SK-N-SH treated with all-trans-retinoic acid at 6 μM for 48 hours (cell line): ENCODE results near the gene SLTM.
"Not testable (repeated sequence)": the region's sequence is repeated elsewhere in the genome, so short reads cannot be mapped to it uniquely, and the experiment has no call there.

ENCODE experiments used
- ATAC-seq: fragments of 200-7000 bp; cut with Tn5 transposase; 3 replicates; pipeline ENCODE4 v1.9.1; 2020; ENCODE audit warnings: mild to moderate bottlenecking, moderate library complexity
- ARNTL ChIP-seq: fragments of 450-650 bp; formaldehyde crosslinking; IDR thresholded peaks from 2 replicates; pipeline ENCODE4 v1.5.0; 2020; ENCODE audit warnings: low read depth, mild to moderate bottlenecking, moderate library complexity, borderline replicate concordance
- CSDC2 ChIP-seq: fragments of 250-450 bp; sonication (Bioruptor Pico); IDR thresholded peaks from 2 replicates; pipeline ENCODE4 v1.5.0; 2020; ENCODE audit warnings: mild to moderate bottlenecking, moderate library complexity
- CSRNP3 ChIP-seq: fragments of 250-450 bp; sonication (Bioruptor Pico); IDR thresholded peaks from 2 replicates; pipeline ENCODE4 v1.5.1; 2021; ENCODE audit warnings: mild to moderate bottlenecking, moderate library complexity
- ESRRG ChIP-seq: fragments of 250-450 bp; sonication (Bioruptor Pico); IDR thresholded peaks from 2 replicates; pipeline ENCODE4 v1.6.1; 2021; ENCODE audit warnings: mild to moderate bottlenecking
- ISL1 ChIP-seq: fragments of 250-450 bp; sonication (Bioruptor Pico); IDR thresholded peaks from 2 replicates; pipeline ENCODE4 v2.1.2; 2022; ENCODE audit warnings: mild to moderate bottlenecking, moderate library complexity
- OSR1 ChIP-seq: fragments of 250-450 bp; sonication (Bioruptor Pico); IDR thresholded peaks from 2 replicates; pipeline ENCODE4 v1.8.0; 2022; ENCODE audit warnings: moderate library complexity, mild to moderate bottlenecking, inconsistent platforms
- PPARA ChIP-seq: fragments of 250-450 bp; sonication (Bioruptor Pico); IDR thresholded peaks from 2 replicates; pipeline ENCODE4 v1.5.0; 2020; ENCODE audit warnings: mild to moderate bottlenecking, borderline replicate concordance
- RARB ChIP-seq: fragments of 250-450 bp; sonication (Bioruptor Pico); IDR thresholded peaks from 2 replicates; pipeline ENCODE4 v1.8.0; 2021; ENCODE audit warnings: mild to moderate bottlenecking, moderate library complexity
- SNAI2 ChIP-seq: fragments of 250-450 bp; sonication (Bioruptor Pico); IDR thresholded peaks from 2 replicates; pipeline ENCODE4 v1.5.0; 2020; ENCODE audit warnings: mild to moderate bottlenecking, moderate library complexity
- TCF4 ChIP-seq: fragments of 250-450 bp; sonication (Bioruptor Pico); IDR thresholded peaks from 2 replicates; pipeline ENCODE4 v1.8.0; 2021; ENCODE audit warnings: mild to moderate bottlenecking, moderate library complexity, borderline replicate concordance
- TOX ChIP-seq: fragments of 250-450 bp; sonication (Bioruptor Pico); IDR thresholded peaks from 2 replicates; pipeline ENCODE4 v1.8.0; 2021; ENCODE audit warnings: mild to moderate bottlenecking, moderate library complexity, borderline replicate concordance
- ZC3H10 ChIP-seq: fragments of 250-450 bp; sonication (Bioruptor Pico); IDR thresholded peaks from 2 replicates; pipeline ENCODE4 v1.5.1; 2021; ENCODE audit warnings: mild to moderate bottlenecking, moderate library complexity
- ZFP3 ChIP-seq: fragments of 250-450 bp; sonication (Bioruptor Pico); IDR thresholded peaks from 2 replicates; pipeline ENCODE4 v1.5.0; 2020; ENCODE audit warnings: mild to moderate bottlenecking, moderate library complexity
- ZFP30 ChIP-seq: fragments of 450-650 bp; formaldehyde crosslinking; IDR thresholded peaks from 2 replicates; pipeline ENCODE4 v1.5.0; 2022; ENCODE audit warnings: mild to moderate bottlenecking, moderate library complexity
- ZNF565 ChIP-seq: fragments of 450-650 bp; formaldehyde crosslinking; conservative IDR thresholded peaks from 2 replicates; pipeline ENCODE4 v1.5.0; 2020; ENCODE audit warnings: low read depth, mild to moderate bottlenecking, moderate library complexity
- ZNF70 ChIP-seq: fragments of 450-650 bp; formaldehyde crosslinking; IDR thresholded peaks from 2 replicates; pipeline ENCODE4 v1.5.0; 2020; ENCODE audit warnings: mild to moderate bottlenecking, moderate library complexity
- ZNF8 ChIP-seq: fragments of 450-650 bp; formaldehyde crosslinking; IDR thresholded peaks from 2 replicates; pipeline ENCODE4 v1.5.0; 2020; ENCODE audit warnings: mild to moderate bottlenecking, moderate library complexity
- TF ChIP-seq, protein P1 (sequence below): fragments of 250-450 bp; sonication (Bioruptor Pico); IDR thresholded peaks from 2 replicates; pipeline ENCODE4 v1.8.0; 2020; ENCODE audit warnings: mild to moderate bottlenecking, moderate library complexity, borderline replicate concordance
- TF ChIP-seq, protein P2 (sequence below): fragments of 250-450 bp; sonication (Bioruptor Pico); IDR thresholded peaks from 2 replicates; pipeline ENCODE4 v1.5.1; 2020; ENCODE audit warnings: low read depth, mild to moderate bottlenecking, moderate library complexity
- TF ChIP-seq, protein P3 (sequence below): fragments of 250-450 bp; sonication (Bioruptor Pico); IDR thresholded peaks from 2 replicates; pipeline ENCODE4 v1.5.0; 2020; ENCODE audit warnings: mild to moderate bottlenecking, moderate library complexity

SLTM gene

GRCh38 chr15:58886921-58887320, 46.6 kb downstream of the SLTM start:
- TF ChIP-seq, protein P1, sequence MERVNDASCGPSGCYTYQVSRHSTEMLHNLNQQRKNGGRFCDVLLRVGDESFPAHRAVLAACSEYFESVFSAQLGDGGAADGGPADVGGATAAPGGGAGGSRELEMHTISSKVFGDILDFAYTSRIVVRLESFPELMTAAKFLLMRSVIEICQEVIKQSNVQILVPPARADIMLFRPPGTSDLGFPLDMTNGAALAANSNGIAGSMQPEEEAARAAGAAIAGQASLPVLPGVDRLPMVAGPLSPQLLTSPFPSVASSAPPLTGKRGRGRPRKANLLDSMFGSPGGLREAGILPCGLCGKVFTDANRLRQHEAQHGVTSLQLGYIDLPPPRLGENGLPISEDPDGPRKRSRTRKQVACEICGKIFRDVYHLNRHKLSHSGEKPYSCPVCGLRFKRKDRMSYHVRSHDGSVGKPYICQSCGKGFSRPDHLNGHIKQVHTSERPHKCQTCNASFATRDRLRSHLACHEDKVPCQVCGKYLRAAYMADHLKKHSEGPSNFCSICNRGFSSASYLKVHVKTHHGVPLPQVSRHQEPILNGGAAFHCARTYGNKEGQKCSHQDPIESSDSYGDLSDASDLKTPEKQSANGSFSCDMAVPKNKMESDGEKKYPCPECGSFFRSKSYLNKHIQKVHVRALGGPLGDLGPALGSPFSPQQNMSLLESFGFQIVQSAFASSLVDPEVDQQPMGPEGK (CRISPR knock-in tag) = no peak
- TF ChIP-seq ZNF8 (CRISPR knock-in tag) = no peak
- TF ChIP-seq ISL1 (CRISPR knock-in tag) = no peak
- no peak for TF ChIP-seq CSDC2 (CRISPR knock-in tag)
- no peak for TF ChIP-seq ZC3H10 (CRISPR knock-in tag)
- TF ChIP-seq, all 23 proteins: peak for 0

DNA sequence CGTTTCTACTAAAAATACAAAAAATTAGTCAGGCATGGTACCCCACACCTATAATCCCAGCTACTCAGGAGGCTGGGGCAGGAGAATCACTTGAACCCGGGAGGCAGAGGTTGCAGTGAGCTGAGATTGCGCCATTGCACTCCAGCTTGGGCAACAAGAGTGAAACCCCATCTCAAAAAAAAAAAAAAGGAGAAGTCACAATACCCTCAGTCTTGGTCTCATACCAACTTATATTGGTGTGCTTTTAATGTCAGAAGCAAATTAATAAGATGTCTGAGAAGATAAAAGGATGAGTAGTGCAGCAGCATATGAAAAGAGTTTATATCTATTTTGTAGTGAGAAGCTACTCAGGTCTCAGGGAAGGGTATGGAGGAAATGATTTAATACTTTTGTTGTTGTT, 49.6 kb downstream of the SLTM start:
- not testable (repeated sequence) for ATAC-seq

More at GRCh38 chr15:58886921-58887320, 46.6 kb downstream of the SLTM start:
- ATAC-seq = no peak

DNA sequence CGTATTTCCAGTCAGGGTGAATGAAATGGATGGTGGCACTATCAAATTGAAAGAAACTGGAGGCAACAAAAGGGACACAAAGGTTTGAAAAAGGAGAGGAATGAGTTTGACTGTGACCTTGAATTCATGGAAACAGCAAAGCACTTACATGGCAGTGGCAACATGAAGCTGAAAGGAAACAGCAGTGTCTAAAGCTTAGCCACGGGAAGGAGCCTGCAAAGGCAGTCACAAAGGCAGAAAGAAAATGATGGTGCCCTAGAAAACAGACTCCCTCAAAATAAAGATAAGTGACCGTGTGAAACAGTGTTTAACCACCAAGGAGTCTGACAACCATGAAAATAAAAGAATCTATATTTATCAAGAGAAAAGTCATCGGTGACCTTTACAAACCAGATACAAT, 51.2 kb downstream of the SLTM start:
- no peak for ATAC-seq
- TF ChIP-seq SNAI2 (CRISPR knock-in tag) = no peak
- TF ChIP-seq CSDC2 (CRISPR knock-in tag) = no peak

GRCh38 chr15:58880320-58880719, 53.2 kb downstream of the SLTM start:
- no peak for TF ChIP-seq TCF4 (CRISPR knock-in tag)
- no peak for TF ChIP-seq OSR1 (CRISPR knock-in tag)
- no peak for TF ChIP-seq TOX (CRISPR knock-in tag)
- TF ChIP-seq CSDC2 (CRISPR knock-in tag) = no peak
- TF ChIP-seq ESRRG (CRISPR knock-in tag) = no peak
- TF ChIP-seq ISL1 (CRISPR knock-in tag) = no peak
- TF ChIP-seq RARB (CRISPR knock-in tag) = no peak
- no peak for TF ChIP-seq ARNTL
- TF ChIP-seq ZNF565 (CRISPR knock-in tag) = no peak
- TF ChIP-seq, protein P2, sequence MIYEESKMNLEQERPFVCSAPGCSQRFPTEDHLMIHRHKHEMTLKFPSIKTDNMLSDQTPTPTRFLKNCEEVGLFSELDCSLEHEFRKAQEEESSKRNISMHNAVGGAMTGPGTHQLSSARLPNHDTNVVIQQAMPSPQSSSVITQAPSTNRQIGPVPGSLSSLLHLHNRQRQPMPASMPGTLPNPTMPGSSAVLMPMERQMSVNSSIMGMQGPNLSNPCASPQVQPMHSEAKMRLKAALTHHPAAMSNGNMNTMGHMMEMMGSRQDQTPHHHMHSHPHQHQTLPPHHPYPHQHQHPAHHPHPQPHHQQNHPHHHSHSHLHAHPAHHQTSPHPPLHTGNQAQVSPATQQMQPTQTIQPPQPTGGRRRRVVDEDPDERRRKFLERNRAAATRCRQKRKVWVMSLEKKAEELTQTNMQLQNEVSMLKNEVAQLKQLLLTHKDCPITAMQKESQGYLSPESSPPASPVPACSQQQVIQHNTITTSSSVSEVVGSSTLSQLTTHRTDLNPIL = no peak
- no peak for TF ChIP-seq ZFP30 (CRISPR knock-in tag)
- TF ChIP-seq, protein P1 (CRISPR knock-in tag) = no peak
- ATAC-seq = no peak

DNA sequence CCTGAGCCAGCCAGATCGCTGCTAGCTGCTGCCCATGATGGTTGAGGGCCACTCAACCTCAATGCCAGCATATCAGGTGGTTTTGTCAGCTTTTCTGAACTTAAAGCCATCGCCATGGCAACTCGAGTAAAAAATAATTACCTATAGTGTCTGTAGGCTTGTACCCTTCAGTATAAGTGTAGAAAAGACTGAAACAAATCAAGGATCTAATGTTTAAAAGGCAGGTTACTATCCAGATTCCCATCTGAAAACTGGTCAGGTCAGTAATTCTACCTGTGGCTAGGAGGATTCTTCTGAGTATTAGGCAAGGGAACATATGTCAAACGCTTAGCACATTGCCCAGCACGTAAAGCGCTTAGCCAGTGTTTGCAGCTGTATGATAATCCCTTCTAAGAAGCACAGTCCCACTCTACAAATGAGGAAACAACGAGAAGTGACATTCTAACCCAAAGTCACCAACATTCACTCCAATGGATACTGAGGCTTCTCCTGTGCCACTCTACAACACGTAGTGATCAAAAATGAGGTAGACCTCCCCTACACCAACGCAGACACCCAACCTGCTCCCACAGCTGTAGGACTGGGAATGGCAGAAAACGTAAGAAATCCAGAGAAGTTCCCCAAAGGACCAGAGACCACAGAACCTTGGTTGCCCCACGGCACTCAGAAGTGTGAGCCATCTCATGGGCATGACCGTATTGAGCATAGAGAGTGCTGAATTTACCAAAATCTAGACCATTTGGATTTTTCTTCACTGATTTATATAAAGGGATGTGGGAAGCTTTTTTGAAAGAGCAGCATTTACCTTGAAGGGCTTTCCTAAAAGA, 55.3 kb downstream of the SLTM start:
- no peak for ATAC-seq
- TF ChIP-seq, protein P3, sequence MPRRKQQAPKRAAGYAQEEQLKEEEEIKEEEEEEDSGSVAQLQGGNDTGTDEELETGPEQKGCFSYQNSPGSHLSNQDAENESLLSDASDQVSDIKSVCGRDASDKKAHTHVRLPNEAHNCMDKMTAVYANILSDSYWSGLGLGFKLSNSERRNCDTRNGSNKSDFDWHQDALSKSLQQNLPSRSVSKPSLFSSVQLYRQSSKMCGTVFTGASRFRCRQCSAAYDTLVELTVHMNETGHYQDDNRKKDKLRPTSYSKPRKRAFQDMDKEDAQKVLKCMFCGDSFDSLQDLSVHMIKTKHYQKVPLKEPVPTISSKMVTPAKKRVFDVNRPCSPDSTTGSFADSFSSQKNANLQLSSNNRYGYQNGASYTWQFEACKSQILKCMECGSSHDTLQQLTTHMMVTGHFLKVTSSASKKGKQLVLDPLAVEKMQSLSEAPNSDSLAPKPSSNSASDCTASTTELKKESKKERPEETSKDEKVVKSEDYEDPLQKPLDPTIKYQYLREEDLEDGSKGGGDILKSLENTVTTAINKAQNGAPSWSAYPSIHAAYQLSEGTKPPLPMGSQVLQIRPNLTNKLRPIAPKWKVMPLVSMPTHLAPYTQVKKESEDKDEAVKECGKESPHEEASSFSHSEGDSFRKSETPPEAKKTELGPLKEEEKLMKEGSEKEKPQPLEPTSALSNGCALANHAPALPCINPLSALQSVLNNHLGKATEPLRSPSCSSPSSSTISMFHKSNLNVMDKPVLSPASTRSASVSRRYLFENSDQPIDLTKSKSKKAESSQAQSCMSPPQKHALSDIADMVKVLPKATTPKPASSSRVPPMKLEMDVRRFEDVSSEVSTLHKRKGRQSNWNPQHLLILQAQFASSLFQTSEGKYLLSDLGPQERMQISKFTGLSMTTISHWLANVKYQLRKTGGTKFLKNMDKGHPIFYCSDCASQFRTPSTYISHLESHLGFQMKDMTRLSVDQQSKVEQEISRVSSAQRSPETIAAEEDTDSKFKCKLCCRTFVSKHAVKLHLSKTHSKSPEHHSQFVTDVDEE (CRISPR knock-in tag) = no peak
- TF ChIP-seq ZNF565 (CRISPR knock-in tag) (no peak), TCF4 (CRISPR knock-in tag) (no peak), PPARA (CRISPR knock-in tag) (no peak), ZFP3 (no peak), CSDC2 (CRISPR knock-in tag) (no peak), ZNF70 (no peak), ESRRG (CRISPR knock-in tag) (no peak), ISL1 (CRISPR knock-in tag) (no peak), SNAI2 (CRISPR knock-in tag) (no peak), CSRNP3 (no peak), OSR1 (CRISPR knock-in tag) (no peak), RARB (CRISPR knock-in tag) (no peak), ZC3H10 (CRISPR knock-in tag) (no peak)
- TF ChIP-seq, protein P1 (CRISPR knock-in tag) = no peak
- TF ChIP-seq, protein P2 = no peak
